H1 (cell line): ENCODE data around the gene CMIP. TPM values are rescaled to one million over a fixed set of nuclear protein-coding genes. Genes with fewer than 3 reads are reported as not detected.

Experiments
- BACH1 ChIP-seq: IDR thresholded peaks from 2 replicates; pipeline ENCODE4 v1.6.1; 2012; ENCODE audit warnings: low read length, improper control_type of control experiment
- BRCA1 ChIP-seq: IDR thresholded peaks from 2 replicates; pipeline ENCODE4 v1.6.1; 2012; ENCODE audit warnings: low read depth, low read length, improper control_type of control experiment
- CHD2 ChIP-seq: IDR thresholded peaks from 2 replicates; pipeline ENCODE4 v1.6.1; 2012; ENCODE audit warnings: low read length, improper control_type of control experiment
- CHD7 ChIP-seq: fragments of 300-600 bp; sonication (generic); IDR thresholded peaks from 2 replicates; pipeline ENCODE4 v1.7.1; 2012; ENCODE audit warnings: low read length, moderate library complexity, mild to moderate bottlenecking, inconsistent platforms; ENCODE audit not compliant: insufficient replicate concordance
- CTBP2 ChIP-seq: IDR thresholded peaks from 2 replicates; pipeline ENCODE4 v1.7.0; 2011; ENCODE audit warnings: borderline replicate concordance, mild to moderate bottlenecking, moderate library complexity, mixed read lengths, low read length; ENCODE audit not compliant: insufficient read depth, insufficient read length
- EZH2 ChIP-seq: fragments of 200-600 bp; sonication (generic); IDR thresholded peaks from 2 replicates; pipeline ENCODE4 v1.7.1; 2012; ENCODE audit warnings: low read depth, mild to moderate bottlenecking, moderate library complexity, low read length, inconsistent platforms; ENCODE audit not compliant: severe bottlenecking
- KDM1A ChIP-seq: fragments of 200-600, 300-600 bp; sonication (generic); IDR thresholded peaks from 2 replicates; pipeline ENCODE4 v1.7.1; 2016; ENCODE audit warnings: mild to moderate bottlenecking, low read length, borderline replicate concordance
- KDM5A ChIP-seq: fragments of 200-600 bp; IDR thresholded peaks from 2 replicates; pipeline ENCODE4 v1.7.1; 2012; ENCODE audit warnings: mild to moderate bottlenecking, low read length, inconsistent platforms, mixed read lengths
- SAP30 ChIP-seq: fragments of 300-600 bp; sonication (generic); IDR thresholded peaks from 2 replicates; pipeline ENCODE4 v1.7.1; 2012; ENCODE audit warnings: low read length, moderate library complexity, mild to moderate bottlenecking, inconsistent platforms; ENCODE audit not compliant: insufficient read depth, insufficient replicate concordance
- SIX5 ChIP-seq: IDR thresholded peaks from 2 replicates; pipeline ENCODE4 v1.6.1; 2011; ENCODE audit warnings: mild to moderate bottlenecking, low read depth, low read length
- SP2 ChIP-seq: IDR thresholded peaks from 2 replicates; pipeline ENCODE4 v1.6.1; 2012; ENCODE audit warnings: mild to moderate bottlenecking, low read length, inconsistent platforms
- TAF1 ChIP-seq: IDR thresholded peaks from 2 replicates; pipeline ENCODE4 v1.6.1; 2011; ENCODE audit warnings: mild to moderate bottlenecking, low read depth, low read length
- TAF7 ChIP-seq: optimal IDR thresholded peaks from 2 replicates; pipeline ENCODE3; 2011; ENCODE audit warnings: low read depth, mild to moderate bottlenecking, inconsistent platforms, low read length, moderate library complexity, borderline replicate concordance
- polyA plus RNA-seq, 7 experiments: library from polyadenylated mRNA; depleted of rRNA in 3 of 7; stranded (reverse) in 5 of 7; unstranded in 2 of 7; fragments of >200 nt in 5 of 7; fragments of 200-250 nt in 2 of 7; gene quantifications; 1 replicate in 5 of 7; 2 replicates in 1 of 7; 4 replicates in 1 of 7; pipeline versions ENCODE4 v1.2.1 to v1.2.3, GENCODE V29; 2011 to 2013; ENCODE audit warnings: missing spikeins in 2 of 7, mixed read lengths in 2 of 7
- total RNA-seq: library from RNA; stranded (reverse); fragmentation: NEBNext Ultra II Directional; extraction: Animal tissue kit (Norgen Biotek cat#: 25700); gene quantifications from 2 replicates; pipeline ENCODE4 v1.2.1, GENCODE V29; 2021

The CMIP gene
- total and polyA plus RNA-seq, 2 of the 8 experiments (the other 6 are each of a cell fraction or from before 2014, with no cell fraction given) = 7.9 to 53.2 TPM

GRCh38 chr16:81437865-81438264, 6.7 kb upstream of the CMIP start (continued):
- no peak for TF ChIP-seq CHD7
- no peak for TF ChIP-seq KDM1A
- no peak for TF ChIP-seq CHD2
- no peak for TF ChIP-seq TAF7
- TF ChIP-seq SAP30 = no peak
- no peak for TF ChIP-seq TAF1
- TF ChIP-seq BACH1 = no peak
- TF ChIP-seq BRCA1 = no peak
- no peak for TF ChIP-seq CTBP2
- TF ChIP-seq SP2 = no peak
- no peak for TF ChIP-seq EZH2
- TF ChIP-seq KDM5A = no peak
- no peak for TF ChIP-seq SIX5
